Parathyroid adenoma (tissue), 2 donors: ENCODE results near the gene BEST3.

Experiments used
- H2AFZ ChIP-seq: fragments of 300-600 bp; sonication (generic); one replicate; pipeline ENCODE4 v1.7.0; 2017; ENCODE audit warnings: antibody characterized with exemption, mild to moderate bottlenecking
- H3K27ac ChIP-seq: fragments of 300-600 bp; sonication (generic); one replicate; pipeline ENCODE4 v1.7.0; 2017
- H3K27me3 ChIP-seq: fragments of 300-600 bp; sonication (generic); one replicate; pipeline ENCODE4 v1.7.0; 2017; ENCODE audit warnings: low read length; ENCODE audit not compliant: control insufficient read depth, insufficient read depth
- H3K36me3 ChIP-seq: fragments of 300-600 bp; sonication (generic); one replicate; pipeline ENCODE4 v1.7.0; 2017; ENCODE audit warnings: low read length; ENCODE audit not compliant: control insufficient read depth, insufficient read depth
- H3K4me1 ChIP-seq: fragments of 300-600 bp; sonication (generic); one replicate; pipeline ENCODE4 v1.7.0; 2017; ENCODE audit warnings: control low read depth
- H3K4me2 ChIP-seq: fragments of 300-600 bp; sonication (generic); one replicate; pipeline ENCODE4 v1.7.0; 2017; ENCODE audit warnings: low read length
- H3K4me3 ChIP-seq: fragments of 300-600 bp; sonication (generic); one replicate; pipeline ENCODE4 v1.7.0; 2017; ENCODE audit warnings: low read depth, low read length
- H3K79me2 ChIP-seq: fragments of 300-600 bp; sonication (generic); one replicate; pipeline ENCODE4 v1.7.0; 2017; ENCODE audit warnings: control low read depth
- H3K9ac ChIP-seq: fragments of 300-600 bp; sonication (generic); one replicate; pipeline ENCODE4 v1.7.0; 2017; ENCODE audit warnings: mild to moderate bottlenecking
- H3K9me3 ChIP-seq: fragments of 300-600 bp; sonication (generic); one replicate; pipeline ENCODE4 v1.7.0; 2017; ENCODE audit warnings: low read length; ENCODE audit not compliant: control insufficient read depth
- CTCF ChIP-seq: fragments of 300-600 bp; sonication (generic); IDR thresholded peaks from one replicate; pipeline ENCODE4 v1.7.0; 2017; ENCODE audit warnings: antibody characterized with exemption, mild to moderate bottlenecking
- donor health status: primary hyperparathyroidism.

Gene BEST3

GRCh38 chr12:69733638-69734037, 34.5 kb upstream of the BEST3 start:
- Histone ChIP-seq H2AFZ (no peak overlapping the region), H3K27me3 (no peaks in the 10 kb centered on the region), H3K4me1 (no peaks in the 10 kb centered on the region), H3K4me2 (no peak overlapping the region), H3K4me3 (no peak overlapping the region), H3K36me3 (no peaks in the 10 kb centered on the region), H3K79me2 (no peaks in the 10 kb centered on the region), H3K9ac (no peak overlapping the region), H3K27ac (no peak overlapping the region), H3K9me3 (no peaks in the 10 kb centered on the region)
- TF ChIP-seq CTCF, result no peak

- no peak for TF ChIP-seq CTCF
- Histone ChIP-seq H2AFZ (no peak overlapping the region), H3K4me2 (no peak overlapping the region), H3K79me2 (no peaks in the 10 kb centered on the region), H3K4me3 (no peak overlapping the region), H3K4me1 (no peaks in the 10 kb centered on the region), H3K27me3 (no peaks in the 10 kb centered on the region), H3K36me3 (no peaks in the 10 kb centered on the region), H3K9me3 (no peaks in the 10 kb centered on the region), H3K27ac (no peak overlapping the region), H3K9ac (no peak overlapping the region)
Measured at GRCh38 chr12:69732088-69732487, 33.0 kb upstream of the BEST3 start.

- Histone ChIP-seq H3K27ac (no peak overlapping the region), H3K4me3 (no peak overlapping the region), H3K36me3 (no peaks in the 10 kb centered on the region), H3K4me2 (no peak overlapping the region), H3K9me3 (no peaks in the 10 kb centered on the region), H3K79me2 (no peaks in the 10 kb centered on the region), H3K27me3 (no peaks in the 10 kb centered on the region), H3K9ac (no peak overlapping the region), H2AFZ (no peak overlapping the region), H3K4me1 (no peaks in the 10 kb centered on the region)
- no peak for TF ChIP-seq CTCF
Measured at GRCh38 chr12:69726922-69727321, 27.8 kb upstream of the BEST3 start.

- H3K79me2 ChIP-seq, result no peaks in the 10 kb centered on the region
- TF ChIP-seq CTCF, result no peak
- no peak overlapping the region for H3K9ac ChIP-seq
- H3K4me1 ChIP-seq, result no peaks in the 10 kb centered on the region
- no peak overlapping the region for H2AFZ ChIP-seq
- no peaks in the 10 kb centered on the region for H3K9me3 ChIP-seq
- H3K27ac ChIP-seq, result no peak overlapping the region
- H3K4me2 ChIP-seq, result no peak overlapping the region
- H3K36me3 ChIP-seq, result no peaks in the 10 kb centered on the region
- H3K4me3 ChIP-seq, result no peak overlapping the region
- H3K27me3 ChIP-seq, result no peaks in the 10 kb centered on the region
Measured at GRCh38 chr12:69720750-69721149, 21.6 kb upstream of the BEST3 start.
